Liver (tissue), 9 donors: ENCODE data around the gene ANKRD44. TPM values are rescaled to one million over a fixed set of nuclear protein-coding genes. Genes with fewer than 3 reads are reported as not detected.

ENCODE experiments used
- DNase-seq: peaks from one replicate; pipeline ENCODE4 v3.0.0-alpha.2; 2017; ENCODE audit warnings: low spot score
- H3K27ac ChIP-seq, 2 donors: one replicate each; pipeline ENCODE4 v1.7.0; 2013; ENCODE audit warnings: inconsistent platforms in 2 of 2, low read length in 2 of 2, control low read depth in 1 of 2, low read depth in 1 of 2, mild to moderate bottlenecking in 1 of 2
- H3K27me3 ChIP-seq, 4 donors: one replicate each; pipeline versions ENCODE4 v1.6.1 to v1.7.0; 2013; ENCODE audit warnings: low read length in 3 of 4, inconsistent platforms in 1 of 4, mild to moderate bottlenecking in 1 of 4, moderate library complexity in 1 of 4; ENCODE audit not compliant: control insufficient read depth in 4 of 4, insufficient read depth in 4 of 4
- H3K36me3 ChIP-seq, 4 donors: one replicate each; pipeline versions ENCODE4 v1.6.1 to v1.7.0; 2013; ENCODE audit warnings: low read length in 3 of 4, mild to moderate bottlenecking in 3 of 4, low read depth in 1 of 4, moderate library complexity in 1 of 4; ENCODE audit not compliant: control insufficient read depth in 4 of 4, insufficient read depth in 3 of 4
- H3K4me1 ChIP-seq, 4 donors: one replicate each; pipeline versions ENCODE4 v1.6.1 to v1.7.0; 2013; ENCODE audit warnings: low read length in 3 of 4, mild to moderate bottlenecking in 3 of 4, moderate library complexity in 1 of 4; ENCODE audit not compliant: control insufficient read depth in 4 of 4, insufficient read depth in 4 of 4
- H3K4me3 ChIP-seq, 3 donors: one replicate each; pipeline versions ENCODE4 v1.6.1 to v1.7.0; 2013; ENCODE audit warnings: low read length in 3 of 3, control low read depth in 1 of 3, low read depth in 1 of 3, mild to moderate bottlenecking in 1 of 3
- H3K9ac ChIP-seq, 2 donors: one replicate each; pipeline ENCODE4 v1.7.0; 2013; ENCODE audit warnings: low read length in 2 of 2, mild to moderate bottlenecking in 2 of 2, moderate library complexity in 2 of 2, control low read depth in 1 of 2, low read depth in 1 of 2
- H3K9me3 ChIP-seq, 4 donors: one replicate each; pipeline versions ENCODE4 v1.6.1 to v1.7.0; 2013; ENCODE audit warnings: low read length in 3 of 4; ENCODE audit not compliant: control insufficient read depth in 4 of 4
- ATF3 ChIP-seq: IDR thresholded peaks from 2 replicates; pipeline ENCODE4 v1.6.1; 2016; ENCODE audit warnings: antibody characterized with exemption
- CTCF ChIP-seq: fragments of 150-350 bp; IDR thresholded peaks from 2 replicates; pipeline ENCODE4 v1.5.1; 2017; ENCODE audit warnings: improper control_type of control experiment, low read depth, low read length; ENCODE audit not compliant: missing input control
- EGR1 ChIP-seq, 2 donors: IDR thresholded peaks; 2 replicates each; pipeline ENCODE4 v1.6.1; 2016 to 2018; ENCODE audit warnings: antibody characterized with exemption in 2 of 2, low read depth in 2 of 2
- FOXA1 ChIP-seq: IDR thresholded peaks from 2 replicates; pipeline ENCODE4 v1.6.1; 2016; ENCODE audit warnings: antibody characterized with exemption
- FOXA2 ChIP-seq: IDR thresholded peaks from 2 replicates; pipeline ENCODE4 v1.6.1; 2016; ENCODE audit warnings: antibody characterized with exemption
- GABPA ChIP-seq, 2 donors: IDR thresholded peaks in 1 of 2; conservative IDR thresholded peaks in 1 of 2; 2 replicates each; pipeline ENCODE4 v1.6.1; 2016; ENCODE audit warnings: antibody characterized with exemption in 2 of 2, mild to moderate bottlenecking in 1 of 2, moderate library complexity in 1 of 2
- HNF4A ChIP-seq, 2 donors: conservative IDR thresholded peaks; 2 replicates each; pipeline ENCODE4 v1.6.1; 2016; ENCODE audit warnings: antibody characterized with exemption in 2 of 2, mild to moderate bottlenecking in 2 of 2
- HNF4G ChIP-seq: IDR thresholded peaks from 2 replicates; pipeline ENCODE4 v1.6.1; 2016; ENCODE audit warnings: antibody characterized with exemption
- JUND ChIP-seq, 2 donors: IDR thresholded peaks; 2 replicates each; pipeline ENCODE4 v1.6.1; 2016; ENCODE audit warnings: antibody characterized with exemption in 2 of 2
- MAX ChIP-seq: IDR thresholded peaks from 2 replicates; pipeline ENCODE4 v1.6.1; 2016; ENCODE audit warnings: antibody characterized with exemption
- NR2F2 ChIP-seq: IDR thresholded peaks from 2 replicates; pipeline ENCODE4 v1.6.1; 2016; ENCODE audit warnings: antibody characterized with exemption
- RAD21 ChIP-seq, 2 donors: IDR thresholded peaks; 2 replicates each; pipeline ENCODE4 v1.6.1; 2016; ENCODE audit warnings: antibody characterized with exemption in 2 of 2, mild to moderate bottlenecking in 2 of 2
- REST ChIP-seq: IDR thresholded peaks from 2 replicates; pipeline ENCODE4 v1.6.1; 2016; ENCODE audit warnings: antibody characterized with exemption, mild to moderate bottlenecking
- RXRA ChIP-seq, 2 donors: IDR thresholded peaks; 2 replicates each; pipeline ENCODE4 v1.6.1; 2017 to 2018; ENCODE audit warnings: antibody characterized with exemption in 2 of 2, mild to moderate bottlenecking in 1 of 2
- SP1 ChIP-seq: IDR thresholded peaks from 2 replicates; pipeline ENCODE4 v1.6.1; 2018; ENCODE audit warnings: antibody characterized with exemption, mild to moderate bottlenecking
- TAF1 ChIP-seq: conservative IDR thresholded peaks from 2 replicates; pipeline ENCODE4 v1.6.1; 2016; ENCODE audit warnings: antibody characterized with exemption, mild to moderate bottlenecking
- YY1 ChIP-seq: IDR thresholded peaks from 2 replicates; pipeline ENCODE4 v1.6.1; 2016; ENCODE audit warnings: antibody characterized with exemption, mild to moderate bottlenecking
- ZBTB33 ChIP-seq: IDR thresholded peaks from 2 replicates; pipeline ENCODE4 v1.6.1; 2016; ENCODE audit warnings: antibody characterized with exemption
- WGBS: extraction: QIAGEN DNeasy Blood & Tissue Kit; methylation state at CpG from one replicate; pipeline ENCODE4 v1.1.7; 2013; 5-methylcytosine and 5-hydroxymethylcytosine counted together
- polyA plus RNA-seq, 2 donors: library from polyadenylated mRNA; stranded (reverse) in 1 of 2; unstranded in 1 of 2; fragments of 200-250 nt in 1 of 2; fragments of >200 nt in 1 of 2; fragmentation: Nextera tagmentation in 1 of 2; extraction: Ambion mirVana in 1 of 2; gene quantifications; one replicate each; pipeline versions ENCODE4 v1.2.1 to v1.2.3, GENCODE V29; 2013 to 2015
- total RNA-seq, 2 donors: library from RNA; depleted of rRNA; stranded (reverse); fragments of >200 nt; gene quantifications; one replicate each; pipeline ENCODE4 v1.2.3, GENCODE V29; 2014
- donor health status: healthy.
- donor health status: healthy.
- donor health status: healthy.
- donor health status: healthy.
- donor health status: healthy.

The ANKRD44 gene
- total and polyA plus RNA-seq, 4 donors: 3.8 to 18.2 (median 6.8) TPM

GRCh38 chr2:196988639-196989038, 321.9 kb downstream of the ANKRD44 start:
- TF ChIP-seq REST (no peak), CTCF (no peak), FOXA2 (no peak), RXRA (IDR thresholded peaks at IDR 0.05) (no peak), YY1 (no peak), ATF3 (no peak), GABPA (IDR thresholded peaks at IDR 0.05 in 1 of 2, conservative IDR thresholded peaks at IDR 0.05 in 1 of 2) (no peak), SP1 (no peak), FOXA1 (no peak), HNF4A (conservative IDR thresholded peaks at IDR 0.05) (no peak), EGR1 (IDR thresholded peaks at IDR 0.05; ENCODE audit: low read depth in 2 of 2) (no peak), NR2F2 (no peak), ZBTB33 (no peak), MAX (no peak), JUND (IDR thresholded peaks at IDR 0.05) (no peak), RAD21 (IDR thresholded peaks at IDR 0.05) (no peak), TAF1 (no peak), HNF4G (no peak)
- no peak for DNase-seq
- 85% methylated on average over 5 of the region's 5 CpGs for WGBS
- H3K36me3 ChIP-seq: peaks cover 0 to 3% (median 1%) of the 10 kb centered on the region in 4 donors
- H3K9me3 ChIP-seq: no peaks in the 10 kb centered on the region
- peak overlapping the region in 1 of 2 donors; percentile 31 for H3K27ac ChIP-seq
- no peak overlapping the region for H3K4me3 ChIP-seq
- H3K27me3 ChIP-seq: no peaks in the 10 kb centered on the region
- no peaks in the 10 kb centered on the region for H3K4me1 ChIP-seq
- H3K9ac ChIP-seq: no peak overlapping the region
